GM23338 (cell line): Measurements from ENCODE around the gene DRC1. TPM values are rescaled to one million over a fixed set of nuclear protein-coding genes. Genes with fewer than 3 reads are reported as not detected.

Source experiments
- CREB1 ChIP-seq: fragments of 250-450 bp; sonication (Bioruptor Pico); IDR thresholded peaks from 2 replicates; pipeline ENCODE4 v1.5.0; 2020; ENCODE audit warnings: low read depth, mild to moderate bottlenecking, moderate library complexity
- CTCF ChIP-seq, 2 experiments: fragments of 200-600 bp in 1 of 2; sonication (generic) in 1 of 2; conservative IDR thresholded peaks; 2 replicates each; pipeline versions ENCODE4 v1.5.1 to v1.6.1; 2016 to 2017; ENCODE audit warnings: antibody characterized with exemption in 2 of 2, low read depth in 2 of 2, mild to moderate bottlenecking in 2 of 2, moderate library complexity in 1 of 2
- ETS1 ChIP-seq: IDR thresholded peaks from 2 replicates; pipeline ENCODE4 v1.6.1; 2016; ENCODE audit warnings: antibody characterized with exemption
- JUNB ChIP-seq: IDR thresholded peaks from one replicate; pipeline ENCODE4 v1.6.1; 2016; ENCODE audit warnings: antibody characterized with exemption; ENCODE audit not compliant: unreplicated experiment
- REST ChIP-seq: IDR thresholded peaks from one replicate; pipeline ENCODE4 v1.6.1; 2018; ENCODE audit warnings: antibody characterized with exemption; ENCODE audit not compliant: unreplicated experiment
- ZNF462 ChIP-seq: fragments of 250-450 bp; sonication (Bioruptor Pico); IDR thresholded peaks from 2 replicates; pipeline ENCODE4 v1.5.0; 2020; ENCODE audit warnings: mild to moderate bottlenecking, moderate library complexity
- polyA plus RNA-seq: library from polyadenylated mRNA; unstranded; fragments of >200 nt; fragmentation: Nextera tagmentation; extraction: Ambion mirVana; gene quantifications from 2 replicates; pipeline ENCODE4 v1.2.1, GENCODE V29; 2016
- total RNA-seq: library from RNA; depleted of rRNA; stranded (reverse); fragments of >200 nt; shearing (Covaris generic); gene quantifications from 2 replicates; pipeline ENCODE4 v1.2.3, GENCODE V29; 2014

DRC1 gene
- total and polyA plus RNA-seq, 2 experiments from 2014 or later, result 0.45 TPM; not detected in 1

GRCh38 chr2:26380281-26380680, 21.4 kb upstream of the DRC1 start (continued):
- TF ChIP-seq ZNF462 (no peak), REST (no peak), ETS1 (no peak), JUNB (no peak), CTCF (conservative IDR thresholded peaks at IDR 0.05; ENCODE audit: low read depth in 2 of 2) (no peak), CREB1 (CRISPR knock-in tag) (no peak)
